SK-N-SH (cell line): ENCODE measurements around the gene NCAN. TPM values are rescaled to one million over a fixed set of nuclear protein-coding genes. Genes with fewer than 3 reads are reported as not detected.

ENCODE experiments used
- CTCF ChIA-PET: fragments of 300-600, 350-600 bp; formaldehyde crosslinking; extraction: SDS; loops from one replicate; lab custom pipeline; 2021; lab: Yijun Ruan, JAX
- POLR2A ChIA-PET: fragments of 350-600 bp; sonication (Branson Sonifier 250); formaldehyde crosslinking; extraction: SDS; loops from one replicate; lab custom pipeline; 2020; ENCODE audit warnings: antibody characterized with exemption, inconsistent platforms; lab: Yijun Ruan, JAX
- DNase-seq: peaks from one replicate; pipeline ENCODE4 v3.0.0; 2012
- H2AFZ ChIP-seq: fragments of 200-600 bp; sonication (generic); 2 replicates; pipeline ENCODE4 v1.8.1; 2016; ENCODE audit warnings: antibody characterized with exemption, mild to moderate bottlenecking, low read depth
- H3F3A ChIP-seq: fragments of 200-600 bp; sonication (generic); replicated peaks from 2 replicates; pipeline ENCODE3; 2016; ENCODE audit warnings: antibody characterized with exemption, mild to moderate bottlenecking; ENCODE audit not compliant: insufficient read depth
- H3K27ac ChIP-seq, 2 experiments: fragments of 200-500 bp in 1 of 2; fragments of 200-600 bp in 1 of 2; sonication (Bioruptor generic) in 1 of 2; sonication (generic), shearing (Covaris generic) in 1 of 2; 2 replicates each; pipeline versions ENCODE4 v1.5.1 to v1.6.1; 2014 to 2016; ENCODE audit warnings: low read depth in 2 of 2, inconsistent platforms in 1 of 2, low read length in 1 of 2, mild to moderate bottlenecking in 1 of 2, mixed read lengths in 1 of 2
- H3K27me3 ChIP-seq: fragments of 200-600 bp; sonication (generic), shearing (Covaris generic); 2 replicates; pipeline ENCODE4 v1.6.1; 2016; ENCODE audit warnings: mixed run types; ENCODE audit not compliant: insufficient read depth
- H3K36me3 ChIP-seq, 2 experiments: fragments of 200-500 bp in 1 of 2; fragments of 200-600 bp in 1 of 2; sonication (Bioruptor generic) in 1 of 2; sonication (generic) in 1 of 2; replicated peaks in 1 of 2; 2 replicates each; pipeline versions ENCODE3 to v1.5.1; 2014 to 2016; ENCODE audit warnings: low read length in 1 of 2, mild to moderate bottlenecking in 1 of 2; ENCODE audit not compliant: insufficient read depth in 2 of 2, control insufficient read depth in 1 of 2
- H3K4me1 ChIP-seq, 2 experiments: fragments of 200-500 bp in 1 of 2; fragments of 200-600 bp in 1 of 2; sonication (Bioruptor generic) in 1 of 2; sonication (generic), shearing (Covaris generic) in 1 of 2; 2 replicates each; pipeline versions ENCODE4 v1.5.1 to v1.6.1; 2014 to 2016; ENCODE audit warnings: low read depth in 1 of 2, low read length in 1 of 2, mixed run types in 1 of 2; ENCODE audit not compliant: insufficient read depth in 2 of 2, control insufficient read depth in 1 of 2
- H3K4me2 ChIP-seq: fragments of 200-600 bp; sonication (generic), shearing (Covaris generic); 2 replicates; pipeline ENCODE4 v1.6.1; 2017; ENCODE audit warnings: mixed run types
- H3K4me3 ChIP-seq, 2 experiments: fragments of 200-500 bp in 1 of 2; fragments of 200-600 bp in 1 of 2; sonication (Bioruptor generic) in 1 of 2; sonication (generic), shearing (Covaris generic) in 1 of 2; 2 replicates each; pipeline versions ENCODE4 v1.5.1 to v1.8.1; 2014 to 2016; ENCODE audit warnings: low read depth in 2 of 2, inconsistent platforms in 1 of 2, low read length in 1 of 2, mild to moderate bottlenecking in 1 of 2, mixed read lengths in 1 of 2, moderate library complexity in 1 of 2
- H3K79me2 ChIP-seq: fragments of 200-600 bp; sonication (generic); 2 replicates; pipeline ENCODE4 v1.8.1; 2017; ENCODE audit warnings: mild to moderate bottlenecking; ENCODE audit not compliant: insufficient read depth
- H3K9ac ChIP-seq: fragments of 200-600 bp; sonication (generic); 2 replicates; pipeline ENCODE4 v1.6.1; 2017; ENCODE audit warnings: mixed run types
- H3K9me2 ChIP-seq: fragments of 200-600 bp; sonication (generic); 2 replicates; pipeline ENCODE4 v1.6.1; 2017; ENCODE audit warnings: mixed run types
- H3K9me3 ChIP-seq: fragments of 200-600 bp; sonication (generic); 2 replicates; pipeline ENCODE4 v1.6.1; 2017; ENCODE audit warnings: mixed run types, mild to moderate bottlenecking, moderate library complexity
- H4K20me1 ChIP-seq: fragments of 200-600 bp; sonication (generic); 2 replicates; pipeline ENCODE4 v1.6.1; 2017; ENCODE audit warnings: mild to moderate bottlenecking, mixed run types; ENCODE audit not compliant: insufficient read depth
- CHD2 ChIP-seq: fragments of 150-350 bp; IDR thresholded peaks from 2 replicates; pipeline ENCODE4 v1.6.1; 2018; ENCODE audit warnings: low read length; ENCODE audit not compliant: partially characterized antibody
- CTCF ChIP-seq: fragments of 200-600 bp; sonication (generic); IDR thresholded peaks from 2 replicates; pipeline ENCODE4 v1.6.1; 2017; ENCODE audit warnings: antibody characterized with exemption, mild to moderate bottlenecking, moderate library complexity
- ELF1 ChIP-seq: IDR thresholded peaks from 2 replicates; pipeline ENCODE4 v1.4.0; 2012
- EP300 ChIP-seq, 2 experiments: IDR thresholded peaks; 2 replicates each; pipeline versions ENCODE4 v1.4.0 to v1.6.1; 2012; ENCODE audit warnings: borderline replicate concordance in 1 of 2, low read depth in 1 of 2, low read length in 1 of 2
- EZH2phosphoT487 ChIP-seq: fragments of 200-600 bp; sonication (generic); IDR thresholded peaks from 2 replicates; pipeline ENCODE4 v1.6.1; 2017; ENCODE audit warnings: low read depth, mixed run types, mild to moderate bottlenecking, antibody characterized with exemption, moderate library complexity, borderline replicate concordance
- FOSL2 ChIP-seq: IDR thresholded peaks from 2 replicates; pipeline ENCODE4 v1.4.0; 2012; ENCODE audit warnings: low read depth, mild to moderate bottlenecking, moderate library complexity, borderline replicate concordance
- FOXM1 ChIP-seq: IDR thresholded peaks from 2 replicates; pipeline ENCODE4 v1.4.0; 2012; ENCODE audit warnings: low read depth, mild to moderate bottlenecking
- GATA2 ChIP-seq: sonication (generic); formaldehyde crosslinking; IDR thresholded peaks from 2 replicates; pipeline ENCODE4 v1.5.0; 2020; ENCODE audit warnings: mild to moderate bottlenecking, missing genetic modification reagents
- IRF3 ChIP-seq: fragments of 150-350 bp; IDR thresholded peaks from 2 replicates; pipeline ENCODE4 v1.6.1; 2016; ENCODE audit warnings: mild to moderate bottlenecking, low read depth, low read length
- MEF2A ChIP-seq: IDR thresholded peaks from 2 replicates; pipeline ENCODE4 v1.4.0; 2012; ENCODE audit warnings: low read depth, borderline replicate concordance
- MXI1 ChIP-seq: IDR thresholded peaks from 2 replicates; pipeline ENCODE4 v1.6.1; 2012; ENCODE audit warnings: mild to moderate bottlenecking, low read depth, low read length, improper control_type of control experiment
- NFIC ChIP-seq: IDR thresholded peaks from 2 replicates; pipeline ENCODE4 v1.4.0; 2012; ENCODE audit warnings: borderline replicate concordance
- NRF1 ChIP-seq: IDR thresholded peaks from 2 replicates; pipeline ENCODE4 v1.6.1; 2012; ENCODE audit warnings: low read depth, mild to moderate bottlenecking, low read length
- RAD21 ChIP-seq: IDR thresholded peaks from 2 replicates; pipeline ENCODE4 v1.6.1; 2012; ENCODE audit warnings: mild to moderate bottlenecking, low read length
- RCOR1 ChIP-seq: fragments of 150-350 bp; IDR thresholded peaks from 2 replicates; pipeline ENCODE4 v1.6.1; 2017; ENCODE audit warnings: antibody characterized with exemption, low read length
- RXRA ChIP-seq: IDR thresholded peaks from 2 replicates; pipeline ENCODE4 v1.4.0; 2012; ENCODE audit warnings: low read depth, mild to moderate bottlenecking, borderline replicate concordance
- TAF1 ChIP-seq: IDR thresholded peaks from 2 replicates; pipeline ENCODE4 v1.6.1; 2012; ENCODE audit warnings: low read depth, mild to moderate bottlenecking, low read length, moderate library complexity, borderline replicate concordance
- TEAD4 ChIP-seq: IDR thresholded peaks from 2 replicates; pipeline ENCODE4 v1.4.0; 2012; ENCODE audit warnings: mild to moderate bottlenecking, borderline replicate concordance; ENCODE audit not compliant: insufficient read depth
- USF1 ChIP-seq: IDR thresholded peaks from 2 replicates; pipeline ENCODE4 v1.4.0; 2012; ENCODE audit warnings: low read depth, borderline replicate concordance
- USF2 ChIP-seq: fragments of 150-350 bp; IDR thresholded peaks from 2 replicates; pipeline ENCODE4 v1.6.1; 2017; ENCODE audit warnings: antibody characterized with exemption, low read length, low read depth, borderline replicate concordance
- YY1 ChIP-seq: IDR thresholded peaks from 2 replicates; pipeline ENCODE4 v1.4.0; 2012; ENCODE audit warnings: low read depth, mild to moderate bottlenecking
- ZBTB33 ChIP-seq: IDR thresholded peaks from 2 replicates; pipeline ENCODE4 v1.4.0; 2012; ENCODE audit warnings: low read depth, borderline replicate concordance
- WGBS: methylation state at CpG from one replicate; pipeline ENCODE4 v1.1.6; 2017; ENCODE audit warnings: low lambda C conversion rate; 5-methylcytosine and 5-hydroxymethylcytosine counted together
- polyA plus RNA-seq, 3 experiments: library from polyadenylated mRNA; depleted of rRNA; stranded (reverse); fragments of >200 nt; gene quantifications; 2 replicates each; pipeline ENCODE4 v1.2.3, GENCODE V29; 2012

The NCAN gene
- polyA plus RNA-seq, 1 of the 3 experiments (the other 2 are of a cell fraction), result 0.03 TPM

- 85% methylated on average over 18 of the region's 18 CpGs for WGBS
- H3K4me3 ChIP-seq, result no peak overlapping the region
- no peak overlapping the region for H2AFZ ChIP-seq
- no peak overlapping the region for H3K4me2 ChIP-seq
- ChIA-PET POLR2A (no interaction called here), CTCF (no interaction called here)
- no peak for TF ChIP-seq TEAD4
- no peak for TF ChIP-seq MXI1
- TF ChIP-seq CHD2, result no peak
- no peak for TF ChIP-seq ZBTB33
- TF ChIP-seq EZH2phosphoT487, result no peak
- no peak for TF ChIP-seq RXRA
- TF ChIP-seq RAD21, result no peak
- no peak for TF ChIP-seq YY1
- no peak for TF ChIP-seq GATA2 (CRISPR knock-in tag)
- no peak for TF ChIP-seq RCOR1
- no peak for TF ChIP-seq NFIC
- TF ChIP-seq MEF2A, result no peak
- TF ChIP-seq TAF1, result no peak
- TF ChIP-seq USF1, result no peak
- no peaks in the 10 kb centered on the region for H3K36me3 ChIP-seq
- H3K79me2 ChIP-seq, result no peaks in the 10 kb centered on the region
- H4K20me1 ChIP-seq, result no peaks in the 10 kb centered on the region
- H3K9me3 ChIP-seq, result peaks cover 7% of the 10 kb centered on the region
- no peak overlapping the region for H3K9ac ChIP-seq
- H3K27me3 ChIP-seq, result no peaks in the 10 kb centered on the region
- DNase-seq, result no peak
- no peaks in the 10 kb centered on the region for H3K9me2 ChIP-seq
- no peaks in the 10 kb centered on the region for H3K4me1 ChIP-seq
- H3F3A ChIP-seq, result no peaks in the 10 kb centered on the region
- H3K27ac ChIP-seq, result no peak overlapping the region
Observed at GRCh38 chr19:19238126-19238894, 26.6 kb downstream of the NCAN start.

- Histone ChIP-seq H3K4me3 (no peak overlapping the region), H3F3A (no peaks in the 10 kb centered on the region), H3K9ac (no peak overlapping the region), H4K20me1 (no peaks in the 10 kb centered on the region), H3K27ac (no peak overlapping the region), H3K27me3 (no peaks in the 10 kb centered on the region), H3K79me2 (no peaks in the 10 kb centered on the region), H2AFZ (no peak overlapping the region), H3K36me3 (no peaks in the 10 kb centered on the region), H3K4me1 (no peaks in the 10 kb centered on the region), H3K4me2 (no peak overlapping the region), H3K9me3 (peaks cover 2% of the 10 kb centered on the region; the same call in 1 of the 2 replicates), H3K9me2 (no peaks in the 10 kb centered on the region)
- DNase-seq, result no peak
- ChIA-PET CTCF (interaction anchor here (0.6 kb wide), 1 partner anchor 10 kb away, joined by 3 read pairs; no protein-coding TSS in a partner anchor), POLR2A (no interaction called here)
- TF ChIP-seq IRF3, result no peak
- no peak for TF ChIP-seq FOSL2
- TF ChIP-seq CTCF, result no peak
- no peak for TF ChIP-seq EP300 (IDR thresholded peaks at IDR 0.05; ENCODE audit: borderline replicate concordance in 1 of 2, low read depth in 1 of 2, low read length in 1 of 2)
- no peak for TF ChIP-seq FOXM1
- TF ChIP-seq TEAD4, result no peak
- no peak for TF ChIP-seq YY1
- TF ChIP-seq ELF1, result no peak
- no peak for TF ChIP-seq USF2
- no peak for TF ChIP-seq MXI1
- TF ChIP-seq NRF1, result no peak
Observed at GRCh38 chr19:19239675-19240074, 27.9 kb downstream of the NCAN start.
